Measurements from ENCODE around the gene GLTP. TPM values are rescaled to one million over a fixed set of nuclear protein-coding genes. Genes with fewer than 3 reads are reported as not detected.

GLTP gene
- total and polyA plus RNA-seq, 11 donors, result 16.9 to 68.6 (median 25.1) TPM

GRCh38 chr12:109822416-109822815, 57.9 kb downstream of the GLTP start:
- TF ChIP-seq POLR2A (IDR thresholded peaks at IDR 0.05) (no peak), CTCF (IDR thresholded peaks at IDR 0.05) (no peak)
- H3K36me3 ChIP-seq, result no peaks in the 10 kb centered on the region
- H3K4me1 ChIP-seq, result peaks cover 0 to 3% (median 0%) of the 10 kb centered on the region in 12 donors
- intact Hi-C loops (cut with DNase I), result no loop called here
- no peaks in the 10 kb centered on the region for H3K9me3 ChIP-seq
- DNase-seq (peak in 1 of 5 donors; percentile 8), ATAC-seq (no peak)
- no peak overlapping the region for H3K27ac ChIP-seq
- WGBS, 4 donors, result 68 to 80% (median 75%) methylated on average over 7 of the region's 7 CpGs
- no peak overlapping the region for H3K4me3 ChIP-seq
- peaks cover 0 to 7% (median 0%) of the 10 kb centered on the region in 9 donors for H3K27me3 ChIP-seq

- Histone ChIP-seq H3K27ac (no peak overlapping the region), H3K4me3 (no peak overlapping the region), H3K9me3 (no peaks in the 10 kb centered on the region), H3K4me1 (no peaks in the 10 kb centered on the region), H3K27me3 (peaks cover 0 to 7% (median 0%) of the 10 kb centered on the region in 9 donors), H3K36me3 (no peaks in the 10 kb centered on the region)
- intact Hi-C loops (cut with DNase I), result no loop called here
- DNase-seq, result no peak
- ATAC-seq, result no peak
- no peak for TF ChIP-seq CTCF (IDR thresholded peaks at IDR 0.05)
- no peak for TF ChIP-seq POLR2A (IDR thresholded peaks at IDR 0.05)
These were observed 58.4 kb downstream of the GLTP start for GRCh38 chr12:109821968-109822367.

GRCh38 chr12:109820816-109821381, 59.4 kb downstream of the GLTP start:
- H3K27me3 ChIP-seq, result peaks cover 0 to 7% (median 0%) of the 10 kb centered on the region in 9 donors
- no peak overlapping the region for H3K27ac ChIP-seq
- no peak for TF ChIP-seq CTCF (IDR thresholded peaks at IDR 0.05)
- TF ChIP-seq POLR2A (IDR thresholded peaks at IDR 0.05), result no peak
- ATAC-seq (no peak), DNase-seq (peak in 1 of 5 donors; percentile 17)
- no peaks in the 10 kb centered on the region for H3K4me1 ChIP-seq
- no peaks in the 10 kb centered on the region for H3K9me3 ChIP-seq
- WGBS, 4 donors, result 87 to 96% (median 92%) methylated on average over 16 of the region's 16 CpGs
- no peaks in the 10 kb centered on the region for H3K36me3 ChIP-seq
- H3K4me3 ChIP-seq, result no peak overlapping the region
- intact Hi-C loops (cut with DNase I), result no loop called here

DNA sequence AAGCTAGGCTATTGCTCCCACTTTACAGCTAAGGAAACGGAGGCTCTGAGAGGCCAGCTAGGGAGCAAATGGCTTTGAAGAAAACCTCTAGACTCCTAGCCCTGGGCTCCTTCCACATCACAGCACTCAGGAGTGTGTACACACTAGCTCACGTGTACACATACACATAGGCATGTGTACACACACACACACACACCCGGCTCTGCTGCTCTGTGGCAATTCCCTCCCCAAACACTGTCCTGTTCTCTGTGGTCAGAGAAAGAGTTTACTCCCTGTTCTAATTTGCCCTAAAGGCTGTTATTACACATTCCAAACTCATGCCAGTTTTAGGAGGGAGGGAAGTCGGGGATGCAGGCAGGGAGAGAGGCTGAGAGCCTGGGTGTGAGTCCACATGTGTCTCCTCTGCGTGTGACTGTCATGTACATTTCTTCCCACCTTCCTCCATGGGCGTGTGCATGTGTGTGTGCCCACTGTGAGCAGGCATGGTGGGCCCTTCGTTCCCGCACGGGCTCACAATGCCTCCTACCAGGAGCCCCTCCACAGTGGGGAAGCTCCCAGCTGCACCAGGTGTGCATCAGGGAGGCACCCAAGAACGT, 61.3 kb downstream of the GLTP start:
- intact Hi-C loops (cut with DNase I), result no loop called here
- Histone ChIP-seq H3K27me3 (peaks cover 0 to 7% (median 0%) of the 10 kb centered on the region in 9 donors), H3K36me3 (no peaks in the 10 kb centered on the region), H3K4me1 (no peaks in the 10 kb centered on the region), H3K9me3 (no peaks in the 10 kb centered on the region), H3K4me3 (no peak overlapping the region), H3K27ac (no peak overlapping the region)
- WGBS, 4 donors, result 61 to 69% (median 66%) methylated on average over 10 of the region's 10 CpGs
- ATAC-seq, result no peak
- TF ChIP-seq POLR2A (IDR thresholded peaks at IDR 0.05) (no peak), CTCF (IDR thresholded peaks at IDR 0.05) (no peak)
- DNase-seq, result no peak

All from heart left ventricle (tissue), 16 donors.